Gastroesophageal sphincter (tissue), 4 donors: ENCODE results near the gene SEC24B. TPM values are rescaled to one million over a fixed set of nuclear protein-coding genes. Genes with fewer than 3 reads are reported as not detected.
A peak's percentile ranks its signal among the peaks of the same experiment; 100 is the strongest.
"Not testable (repeated sequence)": the region's sequence is repeated elsewhere in the genome, so short reads cannot be mapped to it uniquely, and the experiment has no call there.

Source experiments
- ATAC-seq: fragments of 150-250 bp; one replicate; pipeline ENCODE4 v1.9.1; 2016; ENCODE audit warnings: mild to moderate bottlenecking, moderate library complexity
- H3K27ac ChIP-seq, 4 donors: fragments of 200-600 bp; sonication (generic) in 3 of 4; 1 replicate in 3 of 4; 2 replicates in 1 of 4; pipeline ENCODE4 v1.5.1; 2016 to 2019
- H3K27me3 ChIP-seq: fragments of 200-600 bp; sonication (generic); one replicate; pipeline ENCODE4 v1.5.1; 2019
- H3K36me3 ChIP-seq, 2 donors: fragments of 200-600 bp; sonication (generic); one replicate each; pipeline ENCODE4 v1.5.1; 2019; ENCODE audit warnings: control low read depth in 1 of 2
- H3K4me1 ChIP-seq, 3 donors: fragments of 200-600 bp; sonication (generic); 1 replicate in 2 of 3; 2 replicates in 1 of 3; pipeline ENCODE4 v1.5.1; 2016 to 2019; ENCODE audit warnings: control low read depth in 2 of 3
- H3K4me3 ChIP-seq, 2 donors: fragments of 200-600 bp; sonication (generic); one replicate each; pipeline ENCODE4 v1.5.1; 2019; ENCODE audit warnings: mild to moderate bottlenecking in 1 of 2, moderate library complexity in 1 of 2
- H3K9me3 ChIP-seq, 3 donors: fragments of 200-600 bp; sonication (generic); one replicate each; pipeline ENCODE4 v1.5.1; 2017 to 2019; ENCODE audit warnings: control low read depth in 2 of 3
- EP300 ChIP-seq: sonication (generic); formaldehyde crosslinking; IDR thresholded peaks from one replicate; pipeline ENCODE4 v1.6.1; 2017; ENCODE audit warnings: antibody characterized with exemption, mild to moderate bottlenecking
- POLR2A ChIP-seq, 2 donors: fragments of 450-650 bp; IDR thresholded peaks; one replicate each; pipeline ENCODE4 v1.6.1; 2017; ENCODE audit warnings: antibody characterized with exemption in 2 of 2, mild to moderate bottlenecking in 2 of 2, moderate library complexity in 1 of 2
- POLR2AphosphoS5 ChIP-seq: sonication (generic); formaldehyde crosslinking; IDR thresholded peaks from one replicate; pipeline ENCODE4 v1.6.1; 2017; ENCODE audit warnings: antibody characterized with exemption
- WGBS, 2 donors: methylation state at CpG; one replicate each; pipeline ENCODE4 v1.1.5; 2018; ENCODE audit warnings: low coverage in 1 of 2; 5-methylcytosine and 5-hydroxymethylcytosine counted together
- total RNA-seq, 4 donors: library from RNA; depleted of rRNA; stranded (reverse); fragments of >200 nt; gene quantifications; one replicate each; pipeline ENCODE4 v1.1.0, GENCODE V29; 2016
- TF ChIP-seq, protein P1 (sequence below), 4 experiments: fragments of 200-600 bp in 2 of 4; fragments of 450-650 bp in 2 of 4; sonication (generic) in 1 of 4; IDR thresholded peaks; one replicate each; pipeline ENCODE4 v1.5.1; 2017 to 2019; ENCODE audit warnings: antibody characterized with exemption in 4 of 4, mild to moderate bottlenecking in 2 of 4, moderate library complexity in 2 of 4

Gene SEC24B
- total RNA-seq, 4 donors from 2014 or later, result 39.5 to 43.5 (median 41.7) TPM

DNA sequence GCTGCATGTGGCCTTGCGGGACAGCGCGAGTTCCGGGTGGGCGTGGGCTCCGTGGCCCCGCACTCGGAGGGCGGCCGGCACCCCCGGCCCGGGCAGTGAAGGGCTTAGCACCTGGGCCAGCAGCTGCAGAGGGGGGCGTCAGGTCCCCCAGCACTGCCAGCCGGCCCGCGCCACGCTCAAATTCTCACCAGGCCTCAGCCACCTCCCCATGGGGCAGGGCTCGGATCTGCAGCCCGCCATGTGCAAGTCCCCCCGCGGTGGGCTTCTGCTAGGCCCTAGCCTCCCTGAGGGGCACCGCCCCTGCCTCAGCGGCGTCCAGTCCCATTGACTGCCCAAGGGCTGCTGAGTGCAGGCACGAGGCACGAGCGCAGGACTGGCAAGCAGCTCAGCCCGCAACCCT lies 123.8 kb downstream of the SEC24B start:
- Histone ChIP-seq H3K27me3 (no peaks in the 10 kb centered on the region), H3K4me1 (peaks cover 0 to 29% (median 8%) of the 10 kb centered on the region in 3 donors), H3K4me3 (no peak overlapping the region), H3K27ac (no peak overlapping the region), H3K9me3 (peaks cover 0 to 5% (median 0%) of the 10 kb centered on the region in 3 donors), H3K36me3 (peaks cover 0 to under 1% of the 10 kb centered on the region in 2 donors)
- ATAC-seq, result no peak
- WGBS, 2 donors, result 100% methylated on average over 1 of the region's 28 CpGs; no CpG with 5 or more reads in 1 of the 2 donors
- TF ChIP-seq POLR2AphosphoS5 (no peak), EP300 (no peak), POLR2A (IDR thresholded peaks at IDR 0.05) (no peak)
- TF ChIP-seq, protein P1, sequence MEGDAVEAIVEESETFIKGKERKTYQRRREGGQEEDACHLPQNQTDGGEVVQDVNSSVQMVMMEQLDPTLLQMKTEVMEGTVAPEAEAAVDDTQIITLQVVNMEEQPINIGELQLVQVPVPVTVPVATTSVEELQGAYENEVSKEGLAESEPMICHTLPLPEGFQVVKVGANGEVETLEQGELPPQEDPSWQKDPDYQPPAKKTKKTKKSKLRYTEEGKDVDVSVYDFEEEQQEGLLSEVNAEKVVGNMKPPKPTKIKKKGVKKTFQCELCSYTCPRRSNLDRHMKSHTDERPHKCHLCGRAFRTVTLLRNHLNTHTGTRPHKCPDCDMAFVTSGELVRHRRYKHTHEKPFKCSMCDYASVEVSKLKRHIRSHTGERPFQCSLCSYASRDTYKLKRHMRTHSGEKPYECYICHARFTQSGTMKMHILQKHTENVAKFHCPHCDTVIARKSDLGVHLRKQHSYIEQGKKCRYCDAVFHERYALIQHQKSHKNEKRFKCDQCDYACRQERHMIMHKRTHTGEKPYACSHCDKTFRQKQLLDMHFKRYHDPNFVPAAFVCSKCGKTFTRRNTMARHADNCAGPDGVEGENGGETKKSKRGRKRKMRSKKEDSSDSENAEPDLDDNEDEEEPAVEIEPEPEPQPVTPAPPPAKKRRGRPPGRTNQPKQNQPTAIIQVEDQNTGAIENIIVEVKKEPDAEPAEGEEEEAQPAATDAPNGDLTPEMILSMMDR (IDR thresholded peaks at IDR 0.05), result no peak

DNA sequence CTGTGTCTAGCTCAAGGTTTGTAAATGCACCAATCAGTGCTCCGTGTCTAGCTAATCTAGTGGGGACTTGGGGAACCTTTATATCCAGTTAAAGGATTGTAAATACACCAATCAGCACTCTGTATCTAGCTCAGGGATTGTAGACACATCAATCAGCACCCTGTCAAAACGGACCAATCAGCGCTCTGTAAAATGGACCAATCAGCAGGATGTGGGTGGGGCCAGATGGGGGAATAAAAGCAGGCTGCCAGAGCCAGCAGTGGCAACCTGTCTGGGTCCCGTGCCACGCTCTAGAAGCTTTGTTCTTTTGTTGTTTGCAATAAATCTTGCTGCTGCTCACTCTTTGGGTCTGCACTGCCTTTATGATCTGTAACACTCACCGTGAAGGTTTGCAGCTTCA lies 124.5 kb downstream of the SEC24B start:
- not testable (repeated sequence) for ATAC-seq, H3K9me3 ChIP-seq, H3K36me3 ChIP-seq, H3K27ac ChIP-seq, H3K4me3 ChIP-seq, H3K27me3 ChIP-seq
- WGBS, 2 donors, result 90 to 92% methylated on average over 2 to 3 of the region's 6 CpGs
- peaks cover 0 to 31% (median 8%) of the 10 kb centered on the region in 3 donors for H3K4me1 ChIP-seq

DNA sequence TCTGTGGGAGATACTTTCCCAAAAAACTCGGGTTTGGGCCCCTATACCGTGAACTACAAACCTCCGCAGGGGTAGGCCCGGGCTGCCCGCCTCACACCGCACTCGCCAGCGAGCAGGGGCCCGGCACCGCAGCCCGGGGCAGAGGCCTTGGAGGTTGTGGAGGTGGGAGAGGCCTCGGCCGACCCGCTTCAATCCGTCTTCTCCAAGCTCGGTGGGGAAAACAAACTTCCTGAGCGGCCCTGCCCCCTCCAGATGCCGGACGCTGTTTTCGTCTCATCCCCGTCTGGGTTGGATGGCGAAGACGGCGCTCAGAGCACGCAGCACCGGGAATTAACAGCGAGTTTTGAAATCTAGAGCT lies 126.0 kb downstream of the SEC24B start:
- Histone ChIP-seq H3K27ac (peak overlapping the region; percentile 45 to 91 (median 88)), H3K36me3 (no peaks in the 10 kb centered on the region), H3K9me3 (peaks cover 0 to 5% (median 0%) of the 10 kb centered on the region in 3 donors), H3K4me1 (peaks cover 0 to 31% (median 8%) of the 10 kb centered on the region in 3 donors), H3K4me3 (peak overlapping the region; percentile 40 to 74), H3K27me3 (no peaks in the 10 kb centered on the region)
- TF ChIP-seq, protein P1 (IDR thresholded peaks at IDR 0.05), result no peak
- no peak for TF ChIP-seq POLR2A (IDR thresholded peaks at IDR 0.05)
- no peak for TF ChIP-seq EP300
- TF ChIP-seq POLR2AphosphoS5, result no peak
- 0% methylated on average over 2 of the region's 27 CpGs; no CpG with 5 or more reads in 1 of the 2 donors for WGBS, 2 donors
- peak; percentile 19 for ATAC-seq

DNA sequence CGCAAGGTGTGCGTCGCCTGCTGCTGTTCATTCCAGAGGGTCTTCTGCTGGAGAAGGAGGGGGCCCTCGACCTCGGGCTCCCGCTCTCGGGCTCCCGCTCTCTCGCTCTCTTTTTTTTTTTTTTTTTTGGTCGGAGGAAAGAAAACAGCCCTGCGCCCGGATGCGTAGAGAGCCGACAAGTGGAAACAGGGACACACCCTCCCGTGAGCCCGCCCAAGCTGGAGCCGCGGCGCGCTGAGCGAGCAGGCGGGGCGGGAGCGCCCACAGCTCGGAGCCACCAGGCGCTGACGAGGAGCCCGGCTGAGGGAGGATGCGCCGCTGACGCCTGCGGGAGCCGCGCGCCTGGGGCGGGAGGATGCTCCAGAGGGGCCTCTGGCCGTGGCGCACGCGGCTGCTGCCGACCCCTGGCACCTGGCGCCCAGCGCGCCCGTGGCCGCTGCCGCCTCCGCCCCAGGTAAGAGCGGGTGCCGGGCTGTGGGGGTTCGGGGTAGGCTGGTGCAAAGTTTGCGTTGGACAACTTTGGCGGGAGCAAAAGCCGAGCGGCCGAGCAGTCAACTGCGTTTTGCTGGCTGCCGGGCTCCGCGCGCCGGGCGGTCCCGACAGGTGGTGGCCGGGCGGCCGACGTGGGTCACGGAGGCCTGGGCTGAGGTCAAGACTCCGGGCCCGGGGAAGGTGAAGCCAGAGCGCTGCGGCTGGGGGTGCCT lies 126.5 kb downstream of the SEC24B start, which contains the start of gene MCUB:
MCUB (plus strand) TSS at position 264 of the 704 bp plus-strand sequence; CDS start at position 356, 92 bp downstream.
- peaks cover 0 to 31% (median 8%) of the 10 kb centered on the region in 3 donors for H3K4me1 ChIP-seq
- no peak for TF ChIP-seq EP300
- TF ChIP-seq POLR2A (IDR thresholded peaks at IDR 0.05), result peak; percentile 57 to 71
- peak; percentile 59 for TF ChIP-seq POLR2AphosphoS5
- TF ChIP-seq, protein P1 (IDR thresholded peaks at IDR 0.05), result peak in 2 of 4 experiments; percentile 3 to 4
- no peaks in the 10 kb centered on the region for H3K27me3 ChIP-seq
- H3K9me3 ChIP-seq, result peaks cover 0 to 5% (median 0%) of the 10 kb centered on the region in 3 donors
- 0% methylated on average over 6 of the region's 73 CpGs; no CpG with 5 or more reads in 1 of the 2 donors for WGBS, 2 donors
- H3K36me3 ChIP-seq, result no peaks in the 10 kb centered on the region
- ATAC-seq, result peak; percentile 96
- H3K4me3 ChIP-seq, result peak within 1 kb of the TSS; percentile 40 to 74
- H3K27ac ChIP-seq, result peak within 1 kb of the TSS; percentile 45 to 91 (median 88)

DNA sequence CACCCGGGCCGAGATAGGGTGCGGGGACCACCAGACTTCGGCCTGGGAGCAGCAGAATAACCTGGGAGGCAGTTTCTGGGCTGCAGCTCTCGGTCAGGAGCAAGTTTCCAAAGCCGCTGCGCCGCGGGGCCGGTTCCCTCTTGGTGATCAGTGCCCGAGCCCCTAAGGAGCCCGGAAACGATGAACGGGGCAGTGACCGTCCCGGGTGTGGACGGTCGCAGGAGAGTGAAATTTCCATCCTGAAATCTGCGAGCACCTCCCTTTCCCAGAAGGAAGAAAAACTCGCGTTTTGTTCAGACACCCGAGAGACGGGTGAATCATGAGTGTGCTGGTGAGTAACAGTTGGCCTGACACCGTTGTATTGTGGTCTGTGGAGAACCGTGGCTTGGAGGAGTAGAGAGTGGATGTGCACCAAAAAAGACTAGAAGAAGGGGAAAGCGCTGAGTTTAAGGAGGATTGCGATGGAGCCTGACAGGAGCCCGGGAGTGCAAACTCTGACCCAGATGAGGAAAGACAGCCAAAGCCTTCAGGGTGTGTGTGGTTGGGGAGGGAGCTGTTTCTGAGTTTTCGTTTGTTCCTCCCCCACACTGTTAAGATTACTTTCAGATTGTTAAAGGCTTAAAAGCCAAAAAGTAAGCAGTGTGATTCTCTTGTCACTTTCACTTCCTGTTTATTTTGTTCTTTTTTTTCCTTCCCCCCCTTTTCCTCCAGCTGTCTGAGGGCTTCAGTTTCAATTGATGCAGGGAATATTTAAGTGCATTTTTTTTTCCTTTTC lies 127.3 kb downstream of the SEC24B start:
- 0 to 2% methylated on average over 5 to 11 of the region's 29 CpGs for WGBS, 2 donors
- H3K9me3 ChIP-seq, result peaks cover 0 to 5% (median 0%) of the 10 kb centered on the region in 3 donors
- TF ChIP-seq POLR2A (IDR thresholded peaks at IDR 0.05) (no peak), POLR2AphosphoS5 (peak; percentile 50), EP300 (no peak)
- TF ChIP-seq, protein P1 (IDR thresholded peaks at IDR 0.05), result no peak
- peak; percentile 63 for ATAC-seq
- H3K4me3 ChIP-seq, result peak overlapping the region; percentile 40 to 74
- H3K27me3 ChIP-seq, result no peaks in the 10 kb centered on the region
- peak overlapping the region; percentile 21 to 91 (median 88) for H3K27ac ChIP-seq
- H3K36me3 ChIP-seq, result no peaks in the 10 kb centered on the region
- peaks cover 0 to 31% (median 8%) of the 10 kb centered on the region in 3 donors for H3K4me1 ChIP-seq
